ENCODE data around the gene NOG. TPM values are rescaled to one million over a fixed set of nuclear protein-coding genes. Genes with fewer than 3 reads are reported as not detected.

The NOG gene
- total RNA-seq, 1 donor from 2014 or later = not detected

- TF ChIP-seq, protein P1, sequence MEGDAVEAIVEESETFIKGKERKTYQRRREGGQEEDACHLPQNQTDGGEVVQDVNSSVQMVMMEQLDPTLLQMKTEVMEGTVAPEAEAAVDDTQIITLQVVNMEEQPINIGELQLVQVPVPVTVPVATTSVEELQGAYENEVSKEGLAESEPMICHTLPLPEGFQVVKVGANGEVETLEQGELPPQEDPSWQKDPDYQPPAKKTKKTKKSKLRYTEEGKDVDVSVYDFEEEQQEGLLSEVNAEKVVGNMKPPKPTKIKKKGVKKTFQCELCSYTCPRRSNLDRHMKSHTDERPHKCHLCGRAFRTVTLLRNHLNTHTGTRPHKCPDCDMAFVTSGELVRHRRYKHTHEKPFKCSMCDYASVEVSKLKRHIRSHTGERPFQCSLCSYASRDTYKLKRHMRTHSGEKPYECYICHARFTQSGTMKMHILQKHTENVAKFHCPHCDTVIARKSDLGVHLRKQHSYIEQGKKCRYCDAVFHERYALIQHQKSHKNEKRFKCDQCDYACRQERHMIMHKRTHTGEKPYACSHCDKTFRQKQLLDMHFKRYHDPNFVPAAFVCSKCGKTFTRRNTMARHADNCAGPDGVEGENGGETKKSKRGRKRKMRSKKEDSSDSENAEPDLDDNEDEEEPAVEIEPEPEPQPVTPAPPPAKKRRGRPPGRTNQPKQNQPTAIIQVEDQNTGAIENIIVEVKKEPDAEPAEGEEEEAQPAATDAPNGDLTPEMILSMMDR (IDR thresholded peaks at IDR 0.05; ENCODE audit: partially characterized antibody, unreplicated experiment) = no peak
- Mint-ChIP-seq H3K36me3 (ENCODE audit: unreplicated experiment) (no peaks in the 10 kb centered on the region), H3K27ac (ENCODE audit: unreplicated experiment) (peak overlapping the region; percentile 11), H3K9me3 (ENCODE audit: unreplicated experiment) (peaks cover 10% of the 10 kb centered on the region), H3K4me1 (ENCODE audit: low read depth, unreplicated experiment) (peaks cover 6% of the 10 kb centered on the region), H3K27me3 (ENCODE audit: unreplicated experiment) (peaks cover 21% of the 10 kb centered on the region), H3K4me3 (ENCODE audit: unreplicated experiment) (peak overlapping the region; percentile 82)
- peak; percentile 29 for DNase-seq
These were observed 3.4 kb downstream of the NOG start for GRCh38 chr17:56596691-56597494.

DNA sequence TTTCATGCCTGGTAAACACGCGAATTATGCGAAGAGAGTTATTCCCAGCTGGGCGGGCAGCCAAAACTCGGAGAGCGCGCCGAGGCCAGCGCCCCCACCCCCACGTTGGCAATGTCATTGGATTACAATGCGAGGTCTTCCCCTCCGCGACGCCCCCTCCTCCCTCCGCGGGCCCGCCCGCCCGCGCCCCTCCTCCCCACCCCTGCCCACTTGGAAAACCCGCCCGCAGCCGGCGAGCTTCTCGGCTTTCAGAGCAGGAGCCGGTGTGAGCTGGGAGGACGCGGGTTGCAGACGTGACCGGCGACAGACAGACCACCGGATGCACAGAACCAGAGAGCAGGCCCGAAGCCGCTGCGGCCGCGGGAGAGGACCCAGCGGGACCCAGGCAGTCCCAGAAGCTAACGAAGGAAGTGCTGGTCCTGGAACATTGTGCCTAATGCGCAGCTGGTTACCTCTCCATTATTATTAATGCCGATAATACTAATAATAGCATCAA lies 4.0 kb downstream of the NOG start:
- peaks cover 5% of the 10 kb centered on the region for H3K4me1 Mint-ChIP-seq (ENCODE audit: low read depth, unreplicated experiment)
- H3K4me3 Mint-ChIP-seq (ENCODE audit: unreplicated experiment) = peak overlapping the region; percentile 82
- peaks cover 21% of the 10 kb centered on the region for H3K27me3 Mint-ChIP-seq (ENCODE audit: unreplicated experiment)
- peak; percentile 61 for DNase-seq
- H3K36me3 Mint-ChIP-seq (ENCODE audit: unreplicated experiment) = no peaks in the 10 kb centered on the region
- H3K27ac Mint-ChIP-seq (ENCODE audit: unreplicated experiment) = no peak overlapping the region
- TF ChIP-seq, protein P1 (IDR thresholded peaks at IDR 0.05; ENCODE audit: partially characterized antibody, unreplicated experiment) = no peak
- peaks cover 6% of the 10 kb centered on the region for H3K9me3 Mint-ChIP-seq (ENCODE audit: unreplicated experiment)

GRCh38 chr17:56598466-56598865 lies 5.0 kb downstream of the NOG start:
- no peak for DNase-seq
- TF ChIP-seq, protein P1 (IDR thresholded peaks at IDR 0.05; ENCODE audit: partially characterized antibody, unreplicated experiment) = no peak
- H3K4me3 Mint-ChIP-seq (ENCODE audit: unreplicated experiment) = no peak overlapping the region
- H3K36me3 Mint-ChIP-seq (ENCODE audit: unreplicated experiment) = no peaks in the 10 kb centered on the region
- H3K27me3 Mint-ChIP-seq (ENCODE audit: unreplicated experiment) = peaks cover 22% of the 10 kb centered on the region
- peaks cover 5% of the 10 kb centered on the region for H3K4me1 Mint-ChIP-seq (ENCODE audit: low read depth, unreplicated experiment)
- H3K9me3 Mint-ChIP-seq (ENCODE audit: unreplicated experiment) = peaks cover 6% of the 10 kb centered on the region
- no peak overlapping the region for H3K27ac Mint-ChIP-seq (ENCODE audit: unreplicated experiment)

GRCh38 chr17:56599088-56599487 lies 5.6 kb downstream of the NOG start:
- Mint-ChIP-seq H3K27ac (ENCODE audit: unreplicated experiment) (no peak overlapping the region), H3K27me3 (ENCODE audit: unreplicated experiment) (peaks cover 22% of the 10 kb centered on the region), H3K4me1 (ENCODE audit: low read depth, unreplicated experiment) (peaks cover 5% of the 10 kb centered on the region), H3K36me3 (ENCODE audit: unreplicated experiment) (no peaks in the 10 kb centered on the region), H3K9me3 (ENCODE audit: unreplicated experiment) (peaks cover 6% of the 10 kb centered on the region), H3K4me3 (ENCODE audit: unreplicated experiment) (no peak overlapping the region)
- TF ChIP-seq, protein P1 (IDR thresholded peaks at IDR 0.05; ENCODE audit: partially characterized antibody, unreplicated experiment) = no peak
- no peak for DNase-seq

- Mint-ChIP-seq H3K4me3 (ENCODE audit: unreplicated experiment) (no peak overlapping the region), H3K27me3 (ENCODE audit: unreplicated experiment) (peaks cover 22% of the 10 kb centered on the region), H3K27ac (ENCODE audit: unreplicated experiment) (no peak overlapping the region), H3K36me3 (ENCODE audit: unreplicated experiment) (no peaks in the 10 kb centered on the region), H3K9me3 (ENCODE audit: unreplicated experiment) (peaks cover 6% of the 10 kb centered on the region), H3K4me1 (ENCODE audit: low read depth, unreplicated experiment) (peaks cover 5% of the 10 kb centered on the region)
- no peak for DNase-seq
- TF ChIP-seq, protein P1 (IDR thresholded peaks at IDR 0.05; ENCODE audit: partially characterized antibody, unreplicated experiment) = no peak
These were observed 6.1 kb downstream of the NOG start for GRCh38 chr17:56599566-56599965.

Measured in glutamatergic neuron (in vitro differentiated cells).